GM21825 (cell line): Measurements from ENCODE around the gene SLC16A5.
A peak's percentile ranks its signal among the peaks of the same experiment; 100 is the strongest.
"Not testable (repeated sequence)": the region's sequence is repeated elsewhere in the genome, so short reads cannot be mapped to it uniquely, and the experiment has no call there.

Experiments
- ATAC-seq: cut with Tn5 transposase; IDR thresholded peaks from one replicate; pipeline ENCODE4 v1.9.1; 2021; ENCODE audit warnings: mild to moderate bottlenecking, moderate library complexity; ENCODE audit not compliant: unreplicated experiment

SLC16A5 gene

DNA sequence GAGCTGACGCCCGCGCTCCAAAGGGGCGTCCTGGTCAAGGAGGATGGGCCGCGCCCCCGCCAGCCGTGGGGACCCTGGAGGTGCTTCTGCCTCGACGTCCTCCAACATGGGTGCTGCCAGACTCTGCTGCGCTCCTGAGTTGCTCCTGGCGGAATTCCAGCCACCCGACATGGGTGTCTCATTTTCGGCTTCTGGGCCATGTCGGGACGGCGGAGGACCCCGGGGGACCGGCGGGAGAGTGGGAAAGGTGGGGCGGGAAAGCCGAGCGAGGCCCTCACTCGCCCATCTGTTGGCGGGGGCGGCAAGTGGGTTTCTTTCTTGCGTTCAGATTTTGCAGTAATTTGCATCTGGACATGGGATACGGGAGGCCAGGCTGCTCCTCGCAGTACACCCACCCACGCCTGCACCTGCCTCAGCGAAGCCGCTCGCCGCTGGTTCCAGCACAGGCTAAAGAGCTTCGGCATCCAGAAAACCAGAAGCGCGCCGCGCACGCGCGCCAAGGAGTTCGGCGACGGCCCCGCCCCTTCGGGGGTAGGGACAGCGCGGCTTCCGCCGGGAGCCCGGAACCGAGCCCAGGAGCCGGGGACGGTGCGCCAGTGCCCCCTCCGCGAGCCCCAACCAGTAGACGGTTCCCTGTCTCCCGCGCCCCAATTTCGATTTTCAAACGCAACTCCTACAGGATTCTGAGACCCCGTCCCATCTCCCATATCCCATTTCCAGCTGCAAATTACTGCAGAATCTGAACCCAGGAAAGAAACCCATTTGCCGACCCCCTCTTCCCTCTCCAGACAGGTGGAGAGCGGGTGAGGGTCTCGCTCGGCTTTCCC lies 21.9 kb downstream of the SLC16A5 start, which contains the start of gene ARMC7:
Gene ARMC7 (plus strand): TSS at position 563 of the 827 bp plus-strand sequence. CDS start 320 bp downstream, outside the sequence.
- peak; percentile 58 for ATAC-seq

DNA sequence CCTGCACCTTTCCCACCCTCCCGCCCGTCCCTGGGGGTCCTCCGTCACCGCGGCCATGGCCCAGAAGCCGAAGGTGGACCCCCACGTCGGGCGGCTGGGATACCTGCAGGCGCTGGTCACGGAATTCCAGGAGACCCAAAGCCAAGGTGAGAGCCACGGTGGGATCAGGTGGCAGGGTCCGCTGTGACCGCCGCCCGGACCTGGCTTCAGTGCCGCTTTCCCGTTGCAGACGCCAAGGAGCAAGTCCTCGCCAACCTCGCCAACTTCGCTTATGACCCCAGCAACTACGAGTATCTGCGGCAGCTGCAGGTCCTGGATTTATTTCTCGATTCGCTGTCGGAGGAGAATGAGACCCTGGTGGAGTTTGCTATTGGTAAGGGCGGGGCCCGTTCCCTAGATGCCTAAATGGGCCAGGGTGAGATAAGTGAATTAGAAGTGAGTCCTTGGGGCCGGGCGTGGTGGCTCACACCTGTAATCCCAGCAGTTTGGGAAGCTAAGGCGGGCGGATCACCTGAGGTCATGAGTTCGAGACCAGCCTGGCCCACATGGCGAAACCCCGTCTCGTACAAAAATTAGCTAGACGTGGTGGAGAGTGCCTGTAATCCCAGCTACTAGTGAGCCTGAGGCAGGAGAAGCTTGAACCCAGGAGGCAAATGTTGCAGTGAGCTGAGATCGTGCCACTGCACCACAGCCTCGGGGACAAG lies 22.6 kb downstream of the SLC16A5 start:
- no peak for ATAC-seq

DNA sequence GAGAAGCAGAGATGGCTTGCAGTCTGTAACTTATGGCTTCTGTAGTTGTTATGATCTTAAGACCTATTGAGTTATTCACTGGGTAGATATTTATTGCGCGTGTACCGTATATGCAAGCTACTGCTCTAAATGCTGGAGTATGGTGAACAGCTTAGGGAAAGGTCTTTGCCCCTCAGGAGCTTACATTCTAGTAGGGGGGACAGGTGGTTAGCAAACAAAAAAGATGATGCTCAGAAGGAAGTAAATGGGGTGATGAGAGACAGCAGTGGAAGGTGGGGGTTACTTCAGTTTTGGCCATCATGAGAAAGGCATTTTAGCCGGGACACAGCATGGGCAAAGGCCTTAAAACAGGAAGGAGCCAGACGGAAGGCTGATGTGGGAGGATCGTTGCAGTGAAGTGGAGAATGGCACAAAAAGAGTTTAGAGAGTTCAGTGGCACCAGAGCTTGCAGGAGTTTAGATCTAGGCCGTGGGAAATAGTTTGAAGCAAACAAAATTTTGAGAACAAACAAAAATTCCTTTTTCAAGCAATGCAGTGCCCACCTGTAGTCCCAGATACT lies 24.1 kb downstream of the SLC16A5 start:
- ATAC-seq, result no peak

DNA sequence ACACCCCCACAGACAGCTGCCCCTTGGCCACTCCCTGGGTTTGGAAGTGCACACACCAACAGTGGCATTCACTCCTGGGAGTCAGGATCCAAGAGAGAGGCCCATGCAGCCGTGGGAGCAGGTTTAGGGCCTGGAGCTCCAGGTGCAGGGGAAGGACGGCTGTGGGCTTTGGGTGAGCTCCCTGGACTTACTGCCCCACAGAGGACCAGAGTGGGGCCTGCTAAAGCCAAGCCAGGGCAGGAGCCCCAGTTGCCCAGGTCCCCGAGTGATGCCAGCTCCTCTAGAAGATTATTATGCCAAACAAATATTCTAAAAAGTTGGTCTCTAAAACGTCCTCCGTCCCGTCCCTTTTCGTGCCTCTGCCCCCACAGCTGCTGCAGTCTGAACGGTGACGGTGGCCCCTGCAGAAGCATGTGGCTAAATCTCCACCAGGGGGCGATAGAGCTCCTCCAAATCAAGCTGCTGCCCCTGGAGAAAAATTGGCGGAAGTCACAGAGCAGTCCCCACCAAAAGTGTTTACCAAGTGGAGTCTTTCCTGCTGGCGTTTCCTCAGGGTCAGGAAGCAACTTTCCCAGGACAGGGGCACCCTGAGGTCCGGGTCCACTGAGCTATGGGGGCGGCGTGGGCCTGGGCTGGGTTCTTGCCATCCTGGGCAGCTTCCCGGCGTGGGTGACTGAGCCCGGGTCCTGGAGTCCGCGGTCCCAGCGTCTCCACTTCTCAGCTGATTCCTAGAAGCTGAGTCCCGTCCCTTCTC lies 26.2 kb downstream of the SLC16A5 start:
- ATAC-seq, result peak; percentile 32

DNA sequence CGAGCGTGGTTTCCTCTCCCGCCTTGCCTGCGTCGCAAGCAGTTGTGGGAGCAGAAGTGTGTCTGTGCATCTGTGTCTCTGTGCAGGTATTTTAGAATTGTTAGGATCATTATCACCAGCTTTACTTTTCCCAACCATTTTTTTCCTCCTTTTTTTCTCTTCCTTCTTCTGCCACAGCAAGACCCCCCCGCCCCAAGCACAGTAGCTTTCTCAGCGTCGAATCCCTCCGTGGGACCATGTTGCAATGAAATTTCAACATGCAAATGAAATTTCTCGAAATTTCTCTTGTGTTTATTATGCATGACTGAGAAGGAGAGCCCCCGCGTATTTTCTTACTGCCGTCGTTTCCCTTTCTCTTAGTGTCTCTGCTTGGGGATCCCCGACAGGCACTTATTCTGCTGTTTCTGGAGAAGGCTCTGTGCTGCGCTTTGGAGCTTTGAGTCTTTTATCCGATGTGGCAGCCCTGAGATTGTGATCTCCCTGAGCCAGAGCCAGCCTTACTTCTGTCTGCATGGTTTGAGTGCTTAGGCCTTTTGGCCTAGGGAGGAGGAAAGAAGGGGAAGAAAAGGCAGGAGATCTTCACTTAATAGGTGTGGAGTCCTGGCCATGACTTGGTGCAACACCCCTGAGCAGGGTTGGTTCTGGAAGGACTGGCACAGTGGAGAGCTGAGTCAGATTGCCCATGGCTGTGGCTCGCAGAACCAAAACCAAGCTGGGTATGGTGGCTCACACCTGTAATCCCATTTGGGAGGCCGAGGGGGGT lies 27.0 kb downstream of the SLC16A5 start:
- no peak for ATAC-seq

DNA sequence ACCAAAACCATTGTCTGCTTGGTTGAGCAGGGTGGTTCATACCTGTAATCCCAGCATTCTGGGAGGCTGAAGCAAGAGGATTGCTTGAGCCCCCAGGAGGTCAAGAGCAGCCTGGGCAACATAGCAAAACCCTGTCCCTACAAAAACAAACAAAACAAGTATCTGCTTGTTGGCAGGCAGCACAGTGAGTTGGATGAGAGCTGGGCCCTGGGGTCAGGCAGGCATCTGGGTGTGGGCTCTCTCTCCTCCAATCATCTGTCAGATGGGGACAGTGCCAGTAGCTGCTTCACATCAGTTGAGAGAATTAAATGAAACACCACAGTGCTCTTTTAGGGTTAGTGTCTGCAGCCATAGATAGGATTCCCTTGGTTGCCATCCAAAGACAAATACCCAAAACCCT lies 27.8 kb downstream of the SLC16A5 start:
- ATAC-seq, result no peak

DNA sequence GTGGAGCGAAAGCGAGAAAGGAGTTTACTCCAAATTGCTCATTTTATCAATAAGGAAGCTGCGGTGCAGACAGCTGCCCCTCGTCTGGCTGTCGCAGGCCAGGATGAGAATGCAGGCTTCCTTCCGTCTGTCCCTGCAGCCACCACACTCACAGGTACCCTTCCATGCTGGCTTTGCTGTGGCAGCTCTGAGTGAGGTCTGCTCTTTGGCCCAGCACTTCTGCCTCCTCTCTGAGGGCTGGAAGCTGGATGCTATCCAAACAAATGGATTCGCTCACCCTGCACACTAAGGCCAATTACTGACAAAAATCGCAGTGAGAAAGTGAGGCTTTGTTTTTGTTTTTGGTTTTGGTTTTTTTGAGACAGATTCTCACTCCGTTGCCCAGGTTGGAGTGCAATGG lies 29.0 kb downstream of the SLC16A5 start:
- no peak for ATAC-seq

DNA sequence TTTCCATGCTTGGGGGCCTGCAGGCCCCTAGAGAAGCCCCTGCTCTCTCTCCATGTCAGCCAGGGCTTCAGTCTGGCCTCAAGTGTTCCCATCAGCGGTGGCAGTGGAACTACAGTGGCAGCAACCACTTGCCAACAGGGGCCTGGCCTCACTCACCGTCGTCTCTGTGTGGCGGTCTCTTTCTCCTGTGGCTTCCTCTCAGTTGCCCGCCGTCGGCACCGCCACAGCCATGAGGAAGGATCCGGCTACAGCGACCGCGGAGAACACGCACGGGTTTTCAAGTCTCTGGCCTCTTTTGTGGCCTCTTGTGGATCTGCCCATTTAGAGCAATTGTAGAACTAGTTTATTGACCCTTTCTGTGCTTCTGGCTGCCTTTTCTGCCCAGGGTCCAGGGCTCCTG lies 30.6 kb downstream of the SLC16A5 start:
- ATAC-seq, result no peak

DNA sequence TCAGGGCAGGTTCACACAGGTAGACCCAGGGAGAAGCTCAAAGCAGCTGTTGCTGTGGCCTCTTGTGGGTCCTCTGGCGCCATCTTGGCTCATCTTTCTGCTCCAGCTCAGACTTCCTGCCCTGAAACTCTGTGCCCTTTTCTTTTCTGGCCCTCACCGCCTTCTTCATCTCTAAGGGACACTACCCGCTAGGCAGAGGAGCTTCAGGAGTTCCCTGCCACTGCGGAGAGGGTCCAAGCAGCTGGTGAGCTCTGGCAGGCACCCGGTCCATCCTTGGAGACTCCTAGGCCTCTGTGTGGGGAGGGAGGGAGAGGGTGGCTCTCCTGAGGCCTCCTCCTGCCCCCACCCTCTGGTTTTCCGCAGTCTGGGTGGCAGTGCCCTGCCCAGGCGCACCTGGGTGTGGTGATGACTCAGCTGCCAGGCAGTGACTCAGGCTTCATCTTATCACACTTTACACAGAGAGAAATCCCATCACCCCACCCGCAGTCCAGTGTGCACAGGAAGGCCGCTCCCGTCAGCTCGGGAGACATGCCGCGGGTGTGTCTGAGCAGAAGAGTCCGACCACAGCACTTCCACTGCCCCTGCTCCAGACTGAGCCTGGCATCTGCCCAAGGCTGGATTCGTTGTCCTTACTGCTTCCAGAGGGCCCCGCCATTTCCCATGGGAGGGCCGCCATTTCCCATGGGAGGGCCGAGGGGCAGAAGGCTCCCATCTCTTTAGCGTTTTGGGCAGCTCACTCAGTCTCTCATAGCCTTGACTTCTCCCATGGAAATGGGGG lies 36.5 kb downstream of the SLC16A5 start:
- ATAC-seq, result no peak

DNA sequence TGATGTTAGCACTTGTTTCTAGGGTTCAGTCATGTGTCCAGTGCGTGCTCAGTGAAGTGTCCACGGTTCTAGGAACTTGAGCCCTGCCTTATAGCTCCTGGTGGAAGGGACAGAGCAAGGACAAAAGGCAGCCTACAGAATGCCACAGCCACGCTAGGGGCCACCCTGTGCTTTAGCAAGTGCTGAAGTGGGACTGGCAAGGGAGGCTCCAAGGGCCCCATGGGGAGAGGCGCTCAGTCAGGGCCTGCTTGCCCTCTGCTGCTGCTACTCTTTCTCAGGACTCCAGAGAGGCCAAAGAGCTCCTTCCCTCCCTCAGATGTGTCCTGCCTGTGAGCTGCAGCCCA lies 37.0 kb downstream of the SLC16A5 start:
- no peak for ATAC-seq

DNA sequence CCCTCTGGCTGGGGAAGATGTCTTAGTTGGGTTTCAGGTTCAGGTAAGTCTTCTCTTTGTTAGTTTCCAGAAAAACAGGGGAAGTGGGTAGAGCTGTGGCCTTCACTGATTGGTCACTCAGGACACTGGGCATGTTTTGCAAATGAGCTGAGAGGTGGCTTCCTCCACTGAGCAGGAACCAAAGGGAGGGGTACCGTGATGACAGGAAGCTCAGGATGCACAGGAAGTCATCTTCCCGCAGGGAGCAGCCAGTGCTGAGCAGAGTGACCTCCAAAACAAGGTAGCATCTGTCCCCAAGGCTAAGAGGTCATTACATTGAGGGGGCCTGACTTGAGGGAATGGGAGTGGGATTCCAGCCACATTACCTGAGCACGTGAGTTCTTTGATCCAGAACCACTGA lies 38.2 kb downstream of the SLC16A5 start:
- ATAC-seq, result no peak

DNA sequence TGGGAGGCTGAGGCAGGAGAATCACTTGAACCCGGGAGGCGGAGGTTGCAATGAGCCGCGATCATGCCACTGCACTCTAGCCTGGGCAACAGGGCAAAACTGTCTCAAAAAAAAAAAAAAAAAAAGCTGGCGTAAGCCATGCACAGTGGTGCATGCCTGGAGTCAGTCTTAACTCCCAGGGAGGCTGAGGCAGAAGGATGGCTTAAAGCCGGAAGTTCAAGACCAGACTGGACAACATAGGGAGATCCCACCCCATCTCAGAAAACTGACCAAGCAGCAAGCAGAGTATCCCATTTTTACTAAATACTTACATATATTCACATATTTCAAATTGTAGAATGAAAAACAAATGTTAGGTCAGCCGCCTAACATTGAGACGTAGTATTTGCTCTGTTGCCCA lies 39.2 kb downstream of the SLC16A5 start:
- no peak for ATAC-seq

DNA sequence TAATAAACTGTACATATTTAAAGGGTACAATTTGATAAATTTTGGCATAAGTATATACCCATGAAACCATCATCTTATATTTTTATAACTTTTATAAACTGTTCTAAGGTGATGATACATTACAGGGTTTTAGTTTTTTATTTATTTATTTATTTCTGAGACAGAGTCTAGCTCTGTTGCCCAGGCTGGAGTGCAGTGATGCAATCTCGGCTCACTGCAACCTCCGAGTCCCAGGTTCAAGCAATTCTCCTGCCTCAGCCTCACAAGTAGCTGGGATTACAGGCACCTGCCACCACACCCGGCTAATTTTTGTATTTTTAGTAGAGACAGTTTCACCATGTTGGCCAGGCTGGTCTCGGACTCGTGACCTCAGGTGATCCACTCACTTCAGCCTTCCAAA lies 40.2 kb downstream of the SLC16A5 start:
- not testable (repeated sequence) for ATAC-seq

DNA sequence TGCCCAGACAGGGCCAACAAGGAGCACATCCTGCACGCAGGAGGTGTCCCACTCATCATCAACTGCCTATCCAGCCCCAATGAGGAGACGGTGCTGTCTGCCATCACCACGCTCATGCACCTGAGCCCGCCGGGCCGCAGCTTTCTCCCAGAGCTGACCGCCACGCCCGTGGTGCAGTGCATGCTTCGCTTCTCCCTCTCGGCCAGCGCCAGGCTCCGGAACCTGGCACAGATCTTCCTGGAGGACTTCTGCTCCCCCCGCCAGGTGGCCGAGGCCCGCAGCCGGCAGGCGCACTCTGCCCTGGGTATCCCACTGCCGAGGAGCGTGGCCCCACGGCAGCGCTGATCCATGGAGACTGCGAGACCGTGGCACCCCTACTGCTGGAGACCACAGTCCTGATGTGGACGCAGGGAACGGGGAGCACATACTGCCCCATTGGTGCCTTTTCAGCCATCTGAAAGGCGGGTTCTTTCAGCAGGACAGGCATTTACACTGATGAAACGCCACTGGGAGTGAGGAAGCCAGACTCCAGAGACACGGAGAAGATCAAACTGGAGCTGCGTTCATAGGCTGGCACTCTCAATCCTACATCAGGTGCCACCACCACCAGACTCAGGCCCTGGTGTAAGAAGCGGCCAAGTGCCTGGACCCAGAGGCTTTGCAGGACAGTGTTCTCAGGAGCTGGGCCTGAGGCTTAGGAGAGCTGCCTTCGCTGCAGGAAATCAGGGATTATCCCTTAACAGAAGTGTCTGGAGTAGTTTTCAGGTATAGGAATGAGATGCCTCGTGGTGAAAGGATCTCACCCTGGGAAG lies 41.1 kb downstream of the SLC16A5 start:
- ATAC-seq, result no peak

DNA sequence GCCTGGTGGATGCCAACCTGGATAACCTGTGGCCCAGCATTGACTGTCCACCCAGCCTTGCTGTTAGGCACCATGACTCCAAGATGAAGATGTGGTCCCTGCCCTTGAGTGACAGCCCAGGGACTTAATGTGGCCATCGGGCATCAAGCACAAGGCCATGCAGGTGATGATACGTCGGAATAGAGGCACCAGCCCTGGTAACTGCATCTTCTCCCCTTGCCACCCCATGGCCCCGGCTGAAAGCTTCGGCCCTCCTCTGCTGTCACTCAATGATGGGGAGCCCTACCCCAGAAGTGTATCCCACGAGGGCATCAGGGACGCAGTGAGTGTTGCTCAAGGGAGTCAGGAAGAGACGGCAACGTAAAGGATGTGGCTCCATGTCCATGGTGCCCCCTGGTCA lies 41.8 kb downstream of the SLC16A5 start:
- no peak for ATAC-seq

DNA sequence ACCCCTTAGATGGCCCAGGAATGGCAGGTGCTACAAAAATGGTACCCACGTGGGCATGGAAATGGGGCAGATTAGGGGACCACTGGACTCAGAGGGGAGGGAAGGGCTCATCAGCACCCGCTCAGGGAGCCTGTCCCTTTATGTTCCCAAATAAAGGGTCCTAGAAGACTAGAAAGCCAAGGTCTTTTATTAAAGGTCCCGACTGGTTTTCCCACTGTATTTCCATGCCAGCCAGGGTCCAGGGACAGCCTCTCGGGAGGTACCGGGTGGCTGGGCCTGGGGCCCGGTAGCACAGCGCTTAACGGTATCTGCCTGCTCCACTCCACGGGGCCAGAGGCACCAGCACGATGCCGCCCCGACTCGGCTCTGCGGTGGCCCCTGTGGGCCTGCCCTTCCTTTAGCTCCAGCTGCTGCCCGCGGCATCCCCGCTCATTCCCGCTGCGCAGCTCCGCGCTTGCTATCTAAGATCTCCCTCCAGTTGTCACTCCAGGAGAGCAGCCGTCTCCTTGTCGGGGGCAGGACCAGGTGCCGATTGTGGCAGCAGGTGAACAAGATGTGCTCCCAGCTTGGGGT lies 42.4 kb downstream of the SLC16A5 start:
- no peak for ATAC-seq

DNA sequence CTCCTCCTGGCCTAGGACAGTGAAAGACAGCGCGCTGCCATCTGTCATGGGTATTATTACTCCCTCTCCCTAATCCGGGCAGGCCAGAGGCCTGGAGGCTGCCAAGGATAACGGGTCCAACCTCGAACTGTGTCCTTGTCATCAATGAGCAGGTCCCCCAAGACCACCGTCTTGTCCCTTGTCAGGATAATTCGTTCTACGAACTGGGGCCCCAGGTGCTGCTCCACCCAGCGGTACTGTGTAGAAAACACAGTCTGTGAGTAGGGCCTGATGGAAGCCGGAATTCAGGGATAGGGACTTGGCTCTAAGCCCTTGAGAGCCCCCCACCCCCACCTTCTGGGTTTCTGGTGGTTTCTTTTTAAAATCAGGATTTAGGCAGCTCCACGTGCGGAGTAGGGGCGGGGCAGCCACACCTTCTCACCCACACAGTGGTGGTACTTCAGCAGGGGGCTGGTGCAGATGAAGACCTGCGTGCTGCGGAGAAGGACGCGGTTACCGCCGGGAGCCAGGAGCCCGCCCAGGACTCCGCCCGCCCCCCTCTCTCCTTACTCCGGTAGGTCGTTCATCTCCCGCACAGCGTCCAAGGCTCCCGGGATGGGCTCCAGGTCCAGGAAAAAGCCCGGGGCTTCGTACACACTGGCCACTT lies 43.0 kb downstream of the SLC16A5 start:
- ATAC-seq, result no peak
